Measurements from ENCODE around the gene S100A13.
"Not testable (repeated sequence)": the region's sequence is repeated elsewhere in the genome, so short reads cannot be mapped to it uniquely, and the experiment has no call there.

The S100A13 gene

GRCh38 chr1:153599847-153600246 lies 27.5 kb downstream of the S100A13 start:
- Histone ChIP-seq H3K9me3 (ENCODE audit: control extremely low read depth in 1 of 5, control insufficient read depth in 4 of 5, insufficient read depth in 2 of 5, low read depth in 1 of 5, low read length in 4 of 5) (no peaks in the 10 kb centered on the region), H3K27ac (ENCODE audit: insufficient read depth in 1 of 2, low read depth in 1 of 2, low read length in 2 of 2, poor library complexity in 1 of 2, severe bottlenecking in 2 of 2) (peak overlapping the region in 1 of 2 experiments; percentile 3), H3K4me3 (ENCODE audit: control insufficient read depth in 1 of 7, extremely low read depth in 1 of 7, insufficient read depth in 4 of 7, low read depth in 2 of 7, low read length in 6 of 7) (no peak overlapping the region), H3K27me3 (replicated peaks in 2 of 5; ENCODE audit: control insufficient read depth in 4 of 5, insufficient read depth in 5 of 5, low read length in 4 of 5) (no peaks in the 10 kb centered on the region), H3K4me1 (ENCODE audit: control extremely low read depth in 1 of 4, control insufficient read depth in 4 of 4, insufficient read depth in 4 of 4, low read length in 3 of 4) (peaks cover 0 to 40% (median 17%) of the 10 kb centered on the region in 4 experiments), H3K36me3 (ENCODE audit: control insufficient read depth in 4 of 4, insufficient read depth in 4 of 4, low read length in 3 of 4) (no peaks in the 10 kb centered on the region)
- ChIA-PET CTCF (interaction anchor here (1.4 to 13.4 kb wide), 4 partner anchors 17 to 28 kb away, joined by 4 to 100 read pairs (median 12); partner anchors contain the start of genes S100A13, S100A14 and S100A16), POLR2A (interaction anchor here (1.3 kb wide), 1 partner anchor 35 kb away, joined by 4 read pairs; no protein-coding TSS in a partner anchor)
- DNase-seq: no peak
- WGBS (ENCODE audit: insufficient coverage): 100% methylated on average over 6 of the region's 7 CpGs

DNA sequence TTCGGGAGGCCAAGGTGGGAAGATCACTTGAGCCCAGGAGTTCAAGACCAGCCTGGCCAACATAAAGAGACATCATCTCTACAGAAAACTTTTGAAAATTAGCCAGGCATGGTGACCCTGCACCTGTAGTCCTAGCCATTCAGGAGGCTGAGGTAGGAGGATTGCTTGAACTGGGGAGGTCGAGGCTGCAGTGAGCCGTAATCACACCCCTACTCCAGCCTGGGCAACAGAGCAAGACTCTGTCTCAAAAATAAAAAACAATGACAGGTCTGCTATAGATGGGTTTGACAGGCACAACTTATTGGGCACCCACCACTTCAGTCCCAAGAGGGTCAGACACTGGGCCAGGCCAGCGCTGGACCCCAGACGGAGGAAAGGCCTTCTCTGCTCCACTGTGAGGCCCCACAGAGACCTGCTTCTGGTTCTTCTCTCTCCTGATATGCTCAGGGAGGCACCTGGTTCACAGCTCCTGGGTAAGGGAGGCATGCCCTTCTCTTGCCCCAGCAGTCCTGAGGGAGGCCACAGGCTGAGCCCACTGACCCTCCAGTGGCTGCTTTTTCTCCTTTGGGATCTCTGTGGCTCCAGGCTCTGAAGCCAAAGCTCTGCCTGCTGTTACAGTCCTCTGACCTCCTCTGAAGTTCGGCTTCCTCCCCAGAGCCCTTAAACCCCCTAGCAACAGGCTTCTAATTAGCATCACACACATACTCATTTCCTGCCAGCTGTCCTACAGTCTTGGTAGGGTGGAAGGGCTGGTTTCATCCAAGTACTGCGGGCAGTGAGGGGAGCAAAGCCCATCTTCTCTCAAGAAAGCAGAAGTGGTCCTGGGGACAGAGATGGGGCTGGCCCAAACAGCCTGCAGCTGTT lies 28.8 kb downstream of the S100A13 start:
- ChIA-PET POLR2A (interaction anchor here (0.7 to 1.3 kb wide), 3 partner anchors 26 to 346 kb away, joined by 3 to 4 read pairs (median 4); no protein-coding TSS in a partner anchor), CTCF (interaction anchor here (0.9 to 13.4 kb wide), 5 partner anchors 9 to 29 kb away, joined by 3 to 100 read pairs (median 10); partner anchors contain the start of genes S100A13, S100A14 and S100A16)
- Histone ChIP-seq H3K36me3 (ENCODE audit: control insufficient read depth in 4 of 4, insufficient read depth in 4 of 4, low read length in 3 of 4) (no peaks in the 10 kb centered on the region), H3K4me1 (ENCODE audit: control extremely low read depth in 1 of 4, control insufficient read depth in 4 of 4, insufficient read depth in 4 of 4, low read length in 3 of 4) (peaks cover 0 to 40% (median 17%) of the 10 kb centered on the region in 4 experiments), H3K27me3 (replicated peaks in 2 of 5; ENCODE audit: control insufficient read depth in 4 of 5, insufficient read depth in 5 of 5, low read length in 4 of 5) (no peaks in the 10 kb centered on the region), H3K4me3 (ENCODE audit: control insufficient read depth in 1 of 7, extremely low read depth in 1 of 7, insufficient read depth in 4 of 7, low read depth in 2 of 7, low read length in 6 of 7) (peak overlapping the region in 4 of 7 experiments; percentile 2 to 48 (median 32)), H3K27ac (ENCODE audit: insufficient read depth in 1 of 2, low read depth in 1 of 2, low read length in 2 of 2, poor library complexity in 1 of 2, severe bottlenecking in 2 of 2) (peak overlapping the region; percentile 94), H3K9me3 (ENCODE audit: control extremely low read depth in 1 of 5, control insufficient read depth in 4 of 5, insufficient read depth in 2 of 5, low read depth in 1 of 5, low read length in 4 of 5) (no peaks in the 10 kb centered on the region)
- peak; percentile 88 to 99 (median 97) for DNase-seq
- WGBS (ENCODE audit: insufficient coverage): 63% methylated on average over 7 of the region's 7 CpGs

DNA sequence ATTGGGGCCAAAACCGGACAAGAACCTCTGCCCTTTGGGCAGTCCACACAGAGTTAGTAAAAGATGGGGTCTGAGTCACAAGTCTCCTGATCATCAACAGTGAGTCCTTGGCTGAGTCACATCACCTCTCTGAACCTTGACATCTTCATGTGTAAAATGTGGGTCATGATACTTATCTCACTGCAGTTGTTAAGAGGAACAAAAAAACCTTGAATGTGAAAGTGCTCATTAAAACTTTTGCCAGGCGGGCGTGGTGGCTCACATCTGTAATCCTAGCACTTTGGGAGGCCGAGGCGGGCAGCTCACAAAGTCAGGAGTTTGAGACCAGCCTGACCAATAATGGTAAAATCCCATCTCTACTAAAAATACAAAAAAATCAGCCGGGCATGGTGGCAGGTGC lies 30.1 kb downstream of the S100A13 start:
- H3K4me1 ChIP-seq (ENCODE audit: control extremely low read depth in 1 of 4, control insufficient read depth in 4 of 4, insufficient read depth in 4 of 4, low read length in 3 of 4): peaks cover 0 to 40% (median 17%) of the 10 kb centered on the region in 4 experiments
- H3K4me3 ChIP-seq (ENCODE audit: control insufficient read depth in 1 of 7, extremely low read depth in 1 of 7, insufficient read depth in 4 of 7, low read depth in 2 of 7, low read length in 6 of 7): no peak overlapping the region
- no peaks in the 10 kb centered on the region for H3K27me3 ChIP-seq (replicated peaks in 2 of 5; ENCODE audit: control insufficient read depth in 4 of 5, insufficient read depth in 5 of 5, low read length in 4 of 5)
- WGBS (ENCODE audit: insufficient coverage): 95% methylated on average over 5 of the region's 6 CpGs
- CTCF ChIA-PET: interaction anchor here (2.7 to 13.4 kb wide), 2 partner anchors 20 to 26 kb away, joined by 14 to 100 read pairs; partner anchors contain the start of genes S100A14 and S100A16
- DNase-seq: peak in 2 of 3 donors; percentile 37 to 47
- no peaks in the 10 kb centered on the region for H3K9me3 ChIP-seq (ENCODE audit: control extremely low read depth in 1 of 5, control insufficient read depth in 4 of 5, insufficient read depth in 2 of 5, low read depth in 1 of 5, low read length in 4 of 5)
- POLR2A ChIA-PET: no interaction called here
- no peaks in the 10 kb centered on the region for H3K36me3 ChIP-seq (ENCODE audit: control insufficient read depth in 4 of 4, insufficient read depth in 4 of 4, low read length in 3 of 4)
- H3K27ac ChIP-seq (ENCODE audit: insufficient read depth in 1 of 2, low read depth in 1 of 2, low read length in 2 of 2, poor library complexity in 1 of 2, severe bottlenecking in 2 of 2): no peak overlapping the region

DNA sequence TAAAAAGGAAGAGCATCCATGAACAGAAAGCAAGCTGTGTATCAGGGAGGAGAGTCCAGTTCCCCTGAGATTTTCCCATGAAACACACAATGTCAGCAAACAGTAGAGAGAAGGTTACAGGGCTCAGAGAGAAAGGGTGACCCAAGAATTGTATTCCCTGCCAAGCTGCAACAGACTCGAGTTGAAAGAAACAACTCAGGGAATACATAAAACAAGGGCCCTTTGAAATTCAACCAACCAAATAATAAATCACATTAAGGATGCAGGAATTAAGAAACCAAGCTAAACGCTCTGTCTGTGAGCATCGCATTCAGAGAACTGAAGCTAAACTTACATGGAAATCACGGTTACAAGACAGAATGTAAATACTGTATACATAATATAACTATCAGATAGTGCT lies 34.6 kb downstream of the S100A13 start:
- no peak overlapping the region for H3K4me3 ChIP-seq (ENCODE audit: control insufficient read depth in 1 of 7, extremely low read depth in 1 of 7, insufficient read depth in 4 of 7, low read depth in 2 of 7, low read length in 6 of 7)
- POLR2A ChIA-PET: no interaction called here

GRCh38 chr1:153588482-153588881 lies 38.8 kb downstream of the S100A13 start:
- Histone ChIP-seq H3K4me3 (ENCODE audit: control insufficient read depth in 1 of 7, extremely low read depth in 1 of 7, insufficient read depth in 4 of 7, low read depth in 2 of 7, low read length in 6 of 7) (no peak overlapping the region), H3K9me3 (ENCODE audit: control extremely low read depth in 1 of 5, control insufficient read depth in 4 of 5, insufficient read depth in 2 of 5, low read depth in 1 of 5, low read length in 4 of 5) (no peaks in the 10 kb centered on the region), H3K27ac (ENCODE audit: insufficient read depth in 1 of 2, low read depth in 1 of 2, low read length in 2 of 2, poor library complexity in 1 of 2, severe bottlenecking in 2 of 2) (no peak overlapping the region), H3K27me3 (replicated peaks in 2 of 5; ENCODE audit: control insufficient read depth in 4 of 5, insufficient read depth in 5 of 5, low read length in 4 of 5) (no peaks in the 10 kb centered on the region), H3K4me1 (ENCODE audit: control extremely low read depth in 1 of 4, control insufficient read depth in 4 of 4, insufficient read depth in 4 of 4, low read length in 3 of 4) (no peaks in the 10 kb centered on the region), H3K36me3 (ENCODE audit: control insufficient read depth in 4 of 4, insufficient read depth in 4 of 4, low read length in 3 of 4) (no peaks in the 10 kb centered on the region)
- CTCF ChIA-PET: interaction anchor here (1.4 kb wide), 1 partner anchor 78 kb away, joined by 4 read pairs; no protein-coding TSS in a partner anchor
- no CpG with 5 or more reads among the region's 2 CpGs for WGBS (ENCODE audit: insufficient coverage)
- DNase-seq: no peak
- POLR2A ChIA-PET: no interaction called here

More for the DNA sequence above, 34.6 kb downstream of the S100A13 start:
- Histone ChIP-seq H3K27ac (ENCODE audit: insufficient read depth in 1 of 2, low read depth in 1 of 2, low read length in 2 of 2, poor library complexity in 1 of 2, severe bottlenecking in 2 of 2) (no peak overlapping the region), H3K36me3 (ENCODE audit: control insufficient read depth in 4 of 4, insufficient read depth in 4 of 4, low read length in 3 of 4) (no peaks in the 10 kb centered on the region), H3K4me1 (ENCODE audit: control extremely low read depth in 1 of 4, control insufficient read depth in 4 of 4, insufficient read depth in 4 of 4, low read length in 3 of 4) (peaks cover 0 to 7% (median under 1%) of the 10 kb centered on the region in 4 experiments), H3K27me3 (replicated peaks in 2 of 5; ENCODE audit: control insufficient read depth in 4 of 5, insufficient read depth in 5 of 5, low read length in 4 of 5) (no peaks in the 10 kb centered on the region), H3K9me3 (ENCODE audit: control extremely low read depth in 1 of 5, control insufficient read depth in 4 of 5, insufficient read depth in 2 of 5, low read depth in 1 of 5, low read length in 4 of 5) (no peaks in the 10 kb centered on the region)
- no CpG with 5 or more reads among the region's 4 CpGs for WGBS (ENCODE audit: insufficient coverage)
- CTCF ChIA-PET: interaction anchor here (0.9 to 13.4 kb wide), 6 partner anchors 15 to 39 kb away, joined by 3 to 100 read pairs (median 4); partner anchors contain the start of genes S100A1, S100A13, S100A14 and S100A16
- DNase-seq: no peak

DNA sequence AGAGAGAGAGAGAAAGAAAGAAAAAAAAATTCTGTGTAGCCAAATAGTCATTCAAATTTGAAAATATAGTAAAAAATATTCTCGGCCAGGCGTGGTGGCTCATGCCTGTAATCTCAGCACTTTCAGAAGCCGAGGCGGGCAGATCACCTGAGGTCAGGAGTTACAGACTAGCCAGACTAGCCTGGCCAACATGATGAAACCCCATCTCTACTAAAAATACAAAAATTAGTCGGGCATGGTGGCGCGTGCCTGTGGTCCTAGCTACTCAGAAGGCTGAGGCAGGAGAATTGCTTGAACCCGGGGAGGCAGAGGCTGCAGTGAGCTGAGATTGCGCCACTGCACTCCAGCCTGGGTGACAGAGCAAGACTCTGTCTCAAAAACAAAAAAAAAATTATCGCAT lies 39.3 kb downstream of the S100A13 start:
- POLR2A ChIA-PET; H3K36me3 ChIP-seq (ENCODE audit: control insufficient read depth in 4 of 4, insufficient read depth in 4 of 4, low read length in 3 of 4); DNase-seq; H3K4me3 ChIP-seq (ENCODE audit: control insufficient read depth in 1 of 7, extremely low read depth in 1 of 7, insufficient read depth in 4 of 7, low read depth in 2 of 7, low read length in 6 of 7); H3K4me1 ChIP-seq (ENCODE audit: control extremely low read depth in 1 of 4, control insufficient read depth in 4 of 4, insufficient read depth in 4 of 4, low read length in 3 of 4); H3K9me3 ChIP-seq (ENCODE audit: control extremely low read depth in 1 of 5, control insufficient read depth in 4 of 5, insufficient read depth in 2 of 5, low read depth in 1 of 5, low read length in 4 of 5); H3K27me3 ChIP-seq (replicated peaks in 2 of 5; ENCODE audit: control insufficient read depth in 4 of 5, insufficient read depth in 5 of 5, low read length in 4 of 5); H3K27ac ChIP-seq (ENCODE audit: insufficient read depth in 1 of 2, low read depth in 1 of 2, low read length in 2 of 2, poor library complexity in 1 of 2, severe bottlenecking in 2 of 2): not testable (repeated sequence)
- CTCF ChIA-PET: interaction anchor here (1.3 to 1.4 kb wide), 2 partner anchors 39 to 78 kb away, joined by 3 to 4 read pairs; partner anchors contain the start of gene S100A13
- WGBS (ENCODE audit: insufficient coverage): 100% methylated on average over 6 of the region's 10 CpGs

All from common myeloid progenitor, CD34-positive (primary cell).